Measurements from ENCODE around the gene C9orf57.
A peak's percentile ranks its signal among the peaks of the same experiment; 100 is the strongest.

The C9orf57 gene

GRCh38 chr9:72042928-72043327 lies 17.5 kb downstream of the C9orf57 start:
- no peak for TF ChIP-seq JUND (IDR thresholded peaks at IDR 0.05; ENCODE audit: low read depth)
- in situ Hi-C loops (cut with HindIII; ENCODE audit: low pct_unique_long_range_greater_than_20kb, low sequenced_read_pairs), result loop anchor here (25.0 kb wide), 1 partner anchor 219 kb away; no protein-coding TSS in a partner anchor
- DNase-seq (ENCODE audit: low read depth in 1 of 2, low spot score in 1 of 2), result no peak

GRCh38 chr9:72041775-72042194 lies 18.6 kb downstream of the C9orf57 start:
- in situ Hi-C loops (cut with HindIII; ENCODE audit: low pct_unique_long_range_greater_than_20kb, low sequenced_read_pairs), result loop anchor here (25.0 kb wide), 1 partner anchor 221 kb away; no protein-coding TSS in a partner anchor
- TF ChIP-seq JUND (IDR thresholded peaks at IDR 0.05; ENCODE audit: low read depth), result no peak
- no peak for DNase-seq (ENCODE audit: low read depth in 1 of 2, low spot score in 1 of 2)

GRCh38 chr9:72041369-72041768 lies 19.0 kb downstream of the C9orf57 start:
- TF ChIP-seq JUND (IDR thresholded peaks at IDR 0.05; ENCODE audit: low read depth), result no peak
- no peak for DNase-seq (ENCODE audit: low read depth in 1 of 2, low spot score in 1 of 2)
- in situ Hi-C loops (cut with HindIII; ENCODE audit: low pct_unique_long_range_greater_than_20kb, low sequenced_read_pairs), result loop anchor here (25.0 kb wide), 1 partner anchor 221 kb away; no protein-coding TSS in a partner anchor

GRCh38 chr9:72039532-72039931 lies 20.9 kb downstream of the C9orf57 start:
- in situ Hi-C loops (cut with HindIII; ENCODE audit: low pct_unique_long_range_greater_than_20kb, low sequenced_read_pairs), result loop anchor here (25.0 kb wide), 1 partner anchor 223 kb away; no protein-coding TSS in a partner anchor
- TF ChIP-seq JUND (IDR thresholded peaks at IDR 0.05; ENCODE audit: low read depth), result no peak
- no peak for DNase-seq (ENCODE audit: low read depth in 1 of 2, low spot score in 1 of 2)

DNA sequence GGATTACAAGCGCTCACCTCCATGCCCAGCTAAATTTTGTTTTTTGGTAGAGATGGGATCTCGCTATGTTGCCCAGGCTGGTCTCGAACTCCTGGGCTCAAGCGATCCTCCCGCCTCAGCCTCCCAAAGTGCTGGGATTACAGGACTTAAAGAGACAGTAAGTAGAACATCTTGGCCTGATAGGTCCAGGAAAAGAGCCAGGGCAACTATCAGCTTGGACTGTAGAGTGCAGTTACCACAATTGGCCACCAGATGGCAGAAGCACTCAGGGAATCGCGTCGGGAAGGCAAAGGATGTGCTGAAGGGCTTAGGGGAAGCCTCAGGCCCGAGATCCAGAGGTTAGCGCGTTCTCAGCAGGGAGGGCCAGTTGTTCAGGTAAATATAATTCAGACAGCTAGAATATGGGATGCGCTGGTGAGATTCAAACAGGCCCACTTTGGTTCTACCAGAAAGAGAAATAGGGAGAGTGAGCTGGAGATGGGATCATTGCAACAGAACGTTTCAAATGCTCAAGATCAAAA lies 21.5 kb downstream of the C9orf57 start:
- DNase-seq (ENCODE audit: low read depth in 1 of 2, low spot score in 1 of 2), result peak; percentile 46 to 75
- in situ Hi-C loops (cut with HindIII; ENCODE audit: low pct_unique_long_range_greater_than_20kb, low sequenced_read_pairs), result loop anchor here (25.0 kb wide), 1 partner anchor 223 kb away; no protein-coding TSS in a partner anchor
- TF ChIP-seq JUND (IDR thresholded peaks at IDR 0.05; ENCODE audit: low read depth), result no peak

DNA sequence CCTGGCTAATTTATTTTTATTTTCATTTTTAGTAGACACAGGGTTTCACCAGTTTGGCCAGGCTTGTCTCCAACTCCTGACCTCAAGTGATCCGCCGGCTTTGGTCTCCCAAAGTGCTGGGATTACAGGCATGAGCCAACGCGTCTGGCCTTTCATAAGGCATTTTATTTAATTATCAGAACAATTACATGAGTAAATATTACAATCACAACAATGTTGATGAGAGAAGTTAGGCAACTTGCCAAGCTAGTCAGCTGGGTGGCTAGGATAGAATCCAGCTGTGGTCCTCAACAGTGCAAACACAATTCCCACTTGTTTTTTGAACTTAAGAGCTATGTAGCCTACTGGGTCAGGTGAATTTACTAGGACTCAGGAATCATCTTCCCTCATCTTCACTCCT lies 22.0 kb downstream of the C9orf57 start:
- TF ChIP-seq JUND (IDR thresholded peaks at IDR 0.05; ENCODE audit: low read depth), result no peak
- DNase-seq (ENCODE audit: low read depth in 1 of 2, low spot score in 1 of 2), result no peak
- in situ Hi-C loops (cut with HindIII; ENCODE audit: low pct_unique_long_range_greater_than_20kb, low sequenced_read_pairs), result loop anchor here (25.0 kb wide), 1 partner anchor 224 kb away; no protein-coding TSS in a partner anchor

DNA sequence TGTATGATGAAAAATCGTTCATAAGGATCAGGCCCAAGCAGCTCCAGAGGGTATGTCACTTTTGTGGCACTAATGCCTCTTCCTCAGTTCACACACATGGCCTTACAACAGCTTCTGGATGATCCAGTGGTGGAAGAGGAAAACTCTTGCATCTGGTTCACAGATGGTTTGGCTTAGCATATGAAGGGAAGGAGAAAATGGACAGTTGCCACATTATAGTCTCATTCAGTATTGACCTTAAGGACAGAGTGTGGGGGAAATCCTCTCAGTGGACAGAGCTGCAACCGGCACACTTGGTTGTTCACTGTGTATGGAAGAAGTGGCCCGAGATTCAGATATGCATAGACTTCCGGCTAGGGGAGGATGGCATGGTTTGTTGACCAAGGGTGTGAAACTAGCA lies 22.8 kb downstream of the C9orf57 start:
- DNase-seq (ENCODE audit: low read depth in 1 of 2, low spot score in 1 of 2), result no peak
- in situ Hi-C loops (cut with HindIII; ENCODE audit: low pct_unique_long_range_greater_than_20kb, low sequenced_read_pairs), result loop anchor here (25.0 kb wide), 1 partner anchor 225 kb away; no protein-coding TSS in a partner anchor
- no peak for TF ChIP-seq JUND (IDR thresholded peaks at IDR 0.05; ENCODE audit: low read depth)

DNA sequence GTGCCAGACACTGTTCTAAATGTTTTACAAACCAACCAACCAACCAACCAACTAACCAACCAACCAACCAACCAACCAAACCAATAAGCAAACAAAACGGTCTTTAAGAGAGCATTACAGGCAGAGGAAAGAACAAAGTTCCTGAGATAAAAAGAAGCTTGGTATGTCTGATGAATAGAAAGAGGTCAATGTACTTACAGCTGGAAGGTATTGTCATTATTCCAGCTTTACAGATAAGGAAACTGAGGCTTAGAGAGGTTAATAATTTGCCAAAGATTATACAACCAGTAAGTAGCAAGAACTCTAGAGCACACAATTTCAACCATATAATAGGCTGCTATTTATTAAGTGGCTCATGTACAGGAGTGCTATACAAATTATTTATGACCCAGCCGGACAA lies 29.6 kb downstream of the C9orf57 start:
- in situ Hi-C loops (cut with HindIII; ENCODE audit: low pct_unique_long_range_greater_than_20kb, low sequenced_read_pairs), result loop anchor here (25.0 kb wide), 1 partner anchor 232 kb away; no protein-coding TSS in a partner anchor
- TF ChIP-seq JUND (IDR thresholded peaks at IDR 0.05; ENCODE audit: low read depth), result no peak

GRCh38 chr9:72029986-72030385 lies 30.4 kb downstream of the C9orf57 start:
- no peak for DNase-seq (ENCODE audit: low read depth in 1 of 2, low spot score in 1 of 2)
- TF ChIP-seq JUND (IDR thresholded peaks at IDR 0.05; ENCODE audit: low read depth), result no peak
- in situ Hi-C loops (cut with HindIII; ENCODE audit: low pct_unique_long_range_greater_than_20kb, low sequenced_read_pairs), result loop anchor here (25.0 kb wide), 1 partner anchor 232 kb away; no protein-coding TSS in a partner anchor

More for the DNA sequence above, 29.6 kb downstream of the C9orf57 start:
- no peak for DNase-seq (ENCODE audit: low read depth in 1 of 2, low spot score in 1 of 2)

DNA sequence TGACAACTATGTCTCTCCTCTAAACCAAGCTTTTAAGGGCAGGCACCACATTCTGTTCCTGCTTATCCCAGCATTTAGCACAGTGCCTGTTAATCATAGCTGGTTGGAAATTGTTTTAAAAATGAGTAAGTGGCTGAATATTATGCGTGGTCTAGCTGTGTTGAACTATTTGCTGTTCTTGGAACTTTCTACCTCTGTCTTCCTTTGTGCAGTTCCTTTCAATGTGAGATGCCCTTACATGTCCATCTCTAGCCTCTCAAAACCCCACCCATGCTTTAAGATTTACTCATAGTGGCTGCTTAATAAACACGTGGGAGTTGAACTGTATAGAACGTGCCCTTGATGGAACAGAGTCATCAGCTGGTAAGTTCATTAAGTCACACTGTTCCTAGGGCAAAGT lies 34.5 kb downstream of the C9orf57 start:
- no peak for DNase-seq (ENCODE audit: low read depth in 1 of 2, low spot score in 1 of 2)
- no peak for TF ChIP-seq JUND (IDR thresholded peaks at IDR 0.05; ENCODE audit: low read depth)
- in situ Hi-C loops (cut with HindIII; ENCODE audit: low pct_unique_long_range_greater_than_20kb, low sequenced_read_pairs), result loop anchor here (25.0 kb wide), 1 partner anchor 236 kb away; no protein-coding TSS in a partner anchor

DNA sequence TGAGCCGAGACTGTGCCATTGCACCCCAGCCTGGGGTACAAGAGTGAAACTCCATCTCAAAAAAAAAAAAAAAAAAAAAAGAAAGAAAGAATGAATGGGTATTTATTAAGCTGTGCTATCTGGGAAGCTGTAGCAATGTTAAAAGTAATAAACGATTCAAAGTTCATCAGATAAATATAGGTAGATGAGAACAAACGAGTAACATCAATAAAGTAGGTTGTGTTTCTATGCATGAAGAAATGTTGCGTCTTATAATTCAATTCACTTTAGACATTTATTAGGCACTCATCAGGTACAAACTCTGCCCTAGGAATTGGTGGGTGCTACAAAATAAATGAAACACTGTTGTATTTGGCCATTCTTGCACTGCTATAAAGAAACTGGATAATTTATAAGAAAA lies 36.8 kb downstream of the C9orf57 start:
- in situ Hi-C loops (cut with HindIII; ENCODE audit: low pct_unique_long_range_greater_than_20kb, low sequenced_read_pairs), result no loop called here
- DNase-seq (ENCODE audit: low read depth in 1 of 2, low spot score in 1 of 2), result no peak
- TF ChIP-seq JUND (IDR thresholded peaks at IDR 0.05; ENCODE audit: low read depth), result no peak

GRCh38 chr9:72022841-72023240 lies 37.6 kb downstream of the C9orf57 start:
- in situ Hi-C loops (cut with HindIII; ENCODE audit: low pct_unique_long_range_greater_than_20kb, low sequenced_read_pairs), result no loop called here
- no peak for TF ChIP-seq JUND (IDR thresholded peaks at IDR 0.05; ENCODE audit: low read depth)
- DNase-seq (ENCODE audit: low read depth in 1 of 2, low spot score in 1 of 2), result no peak

GRCh38 chr9:72013292-72013760 lies 47.1 kb downstream of the C9orf57 start:
- in situ Hi-C loops (cut with HindIII; ENCODE audit: low pct_unique_long_range_greater_than_20kb, low sequenced_read_pairs), result no loop called here
- DNase-seq (ENCODE audit: low read depth in 1 of 2, low spot score in 1 of 2), result no peak
- no peak for TF ChIP-seq JUND (IDR thresholded peaks at IDR 0.05; ENCODE audit: low read depth)

All from T47D (cell line).